SHP77 treated with DMSO at 0.1 percent for 48 hours (cell line): Measurements from ENCODE around the gene USP6.
"Not testable (repeated sequence)": the region's sequence is repeated elsewhere in the genome, so short reads cannot be mapped to it uniquely, and the experiment has no call there.

Source experiments
- DNase-seq: peaks from one replicate; lab custom pipeline; 2025; lab: John Stamatoyannopoulos, UW

Gene USP6

DNA sequence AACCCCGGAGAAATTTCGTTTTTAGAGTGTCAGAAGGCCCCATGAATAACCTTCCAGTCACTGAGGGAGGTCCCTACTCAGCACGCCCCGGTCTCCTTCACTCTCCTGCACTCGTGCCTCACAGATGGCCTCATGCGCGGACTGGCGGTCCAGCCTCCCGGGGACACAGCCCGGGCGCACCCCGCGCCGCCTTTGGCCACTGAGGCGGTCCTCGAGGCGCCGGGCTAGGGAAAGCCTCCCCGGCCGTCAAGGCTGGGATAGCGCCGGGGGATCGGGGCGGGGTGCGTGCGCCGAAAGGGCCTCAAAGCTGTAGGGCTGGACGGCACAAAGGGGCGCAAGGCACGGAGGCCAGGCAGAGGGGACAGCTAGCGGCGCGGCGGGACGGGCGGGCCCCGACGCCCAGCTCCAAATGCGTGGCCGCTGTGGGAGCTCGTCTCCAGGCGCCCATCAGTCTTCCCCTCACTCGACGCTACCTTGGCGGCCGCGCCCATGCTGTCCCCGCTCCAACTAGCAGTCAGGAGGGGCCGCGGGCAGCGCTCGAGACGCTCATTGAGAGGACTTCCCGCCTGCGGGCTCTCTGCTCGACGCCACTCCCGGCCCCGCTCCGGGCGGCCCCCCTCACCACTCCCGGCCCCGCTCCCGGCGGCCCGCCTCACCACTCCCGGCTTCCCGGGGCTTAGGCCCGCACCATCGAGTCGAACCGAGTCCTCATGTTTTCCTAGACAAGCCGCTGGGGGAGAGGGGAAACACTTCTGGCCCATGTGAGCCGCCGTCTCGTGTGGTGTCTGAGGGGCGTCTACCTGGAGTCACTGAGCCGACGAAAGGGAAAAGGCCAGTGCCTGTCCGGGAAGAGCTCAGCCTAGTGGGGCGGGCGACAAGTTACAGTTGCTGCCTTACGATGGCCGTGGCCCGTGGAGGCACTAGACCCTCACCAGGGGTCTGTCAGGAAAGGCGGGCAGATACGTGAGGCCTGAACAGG, at the start of gene USP6:
Gene USP6, plus strand, starts transcription at position 360 of the 979 bp plus-strand sequence. CDS start 14,336 bp downstream, outside the sequence.
- DNase-seq = no peak

DNA sequence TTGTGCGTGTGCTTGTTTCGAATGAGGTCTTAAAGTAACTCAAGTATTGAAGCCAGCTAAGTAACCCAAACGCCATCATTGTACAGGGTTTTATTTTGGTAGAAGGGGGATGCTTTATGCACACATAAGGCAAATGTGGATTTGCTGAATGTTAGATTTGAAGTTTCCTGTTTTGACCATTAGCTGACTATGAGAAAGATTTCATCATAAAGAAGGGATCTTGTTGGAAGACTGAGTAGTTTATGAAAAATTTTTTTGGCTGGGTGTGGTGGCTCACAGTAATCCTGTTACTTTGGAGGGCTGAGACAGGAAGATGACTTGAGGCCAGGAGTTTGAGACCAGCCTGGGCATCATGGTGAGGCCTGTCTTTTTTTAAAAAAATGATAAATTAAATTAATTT, 47.6 kb upstream of the USP6 start:
- no peak for DNase-seq

DNA sequence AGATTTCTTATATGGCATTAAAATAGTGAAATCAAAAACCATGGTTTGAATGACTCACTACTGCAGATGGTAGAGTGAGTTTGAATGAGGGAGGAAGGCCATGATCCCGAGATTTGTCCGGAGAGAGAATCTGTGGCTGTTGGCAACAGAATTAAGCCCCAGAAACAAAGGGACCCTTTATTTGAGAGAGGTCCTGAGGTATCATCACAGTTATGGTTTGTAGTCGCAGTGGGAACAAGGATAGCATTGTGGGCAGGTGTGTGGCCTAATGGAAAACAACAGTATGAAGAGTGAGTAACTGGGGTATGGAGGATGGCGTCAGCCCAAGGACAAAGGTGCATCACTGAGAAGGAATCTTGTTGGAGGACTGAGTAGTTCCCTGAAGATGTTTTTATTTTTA, 46.1 kb upstream of the USP6 start:
- no peak for DNase-seq

DNA sequence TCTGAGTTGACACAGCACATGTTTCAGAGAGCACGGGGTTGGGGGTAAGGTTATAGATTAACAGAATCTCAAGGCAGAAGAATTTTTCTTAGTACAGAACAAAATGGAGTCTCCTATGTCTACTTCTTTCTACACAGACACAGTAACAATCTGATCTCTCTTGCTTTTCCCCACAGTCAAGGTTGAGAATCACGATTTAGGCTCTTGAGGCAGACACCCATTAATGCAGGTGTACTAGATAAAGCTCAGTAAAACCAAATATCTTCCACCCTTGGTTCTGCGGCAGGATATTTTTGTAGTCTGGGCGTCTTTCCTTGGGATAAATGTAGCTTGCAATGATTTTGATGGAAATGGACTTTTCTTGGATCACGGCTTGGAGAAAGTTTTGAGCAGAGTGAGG, 40.4 kb upstream of the USP6 start:
- not testable (repeated sequence) for DNase-seq

DNA sequence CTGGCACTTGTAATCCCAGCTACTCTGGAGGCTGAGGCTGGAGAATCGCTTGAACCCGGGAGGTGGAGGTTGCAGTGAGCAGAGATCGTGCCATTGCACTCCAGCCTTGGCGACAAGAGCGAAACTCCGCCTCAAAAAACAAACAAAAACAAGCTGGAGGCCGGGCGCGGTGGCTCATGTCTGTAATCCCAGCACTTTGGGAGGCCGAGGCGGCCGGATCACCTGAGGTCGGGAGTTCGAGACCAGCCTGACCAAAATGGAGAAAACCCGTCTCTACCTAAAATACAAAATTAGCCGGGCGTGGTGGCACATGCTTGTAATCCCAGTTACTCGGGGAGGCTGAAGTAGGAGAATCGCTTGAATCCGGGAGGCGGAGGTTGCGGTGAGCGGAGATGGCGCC, 38.6 kb upstream of the USP6 start:
- not testable (repeated sequence) for DNase-seq

DNA sequence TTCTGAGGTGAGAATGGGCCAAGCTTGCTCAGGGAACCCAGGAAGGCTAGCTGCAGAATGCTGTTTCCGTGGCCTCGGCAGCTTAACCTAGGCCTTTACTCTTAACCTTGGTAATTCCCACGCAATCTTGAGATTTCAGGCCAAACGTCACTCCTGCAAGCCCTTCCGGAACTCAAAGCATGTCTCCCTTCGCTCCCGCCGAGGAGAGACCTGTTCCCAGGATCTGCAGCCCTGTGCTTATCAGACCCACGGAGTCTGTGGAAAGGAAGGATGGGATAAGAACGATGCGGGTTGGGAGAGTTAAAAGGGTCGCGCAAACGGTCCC, 38.1 kb upstream of the USP6 start:
- no peak for DNase-seq

DNA sequence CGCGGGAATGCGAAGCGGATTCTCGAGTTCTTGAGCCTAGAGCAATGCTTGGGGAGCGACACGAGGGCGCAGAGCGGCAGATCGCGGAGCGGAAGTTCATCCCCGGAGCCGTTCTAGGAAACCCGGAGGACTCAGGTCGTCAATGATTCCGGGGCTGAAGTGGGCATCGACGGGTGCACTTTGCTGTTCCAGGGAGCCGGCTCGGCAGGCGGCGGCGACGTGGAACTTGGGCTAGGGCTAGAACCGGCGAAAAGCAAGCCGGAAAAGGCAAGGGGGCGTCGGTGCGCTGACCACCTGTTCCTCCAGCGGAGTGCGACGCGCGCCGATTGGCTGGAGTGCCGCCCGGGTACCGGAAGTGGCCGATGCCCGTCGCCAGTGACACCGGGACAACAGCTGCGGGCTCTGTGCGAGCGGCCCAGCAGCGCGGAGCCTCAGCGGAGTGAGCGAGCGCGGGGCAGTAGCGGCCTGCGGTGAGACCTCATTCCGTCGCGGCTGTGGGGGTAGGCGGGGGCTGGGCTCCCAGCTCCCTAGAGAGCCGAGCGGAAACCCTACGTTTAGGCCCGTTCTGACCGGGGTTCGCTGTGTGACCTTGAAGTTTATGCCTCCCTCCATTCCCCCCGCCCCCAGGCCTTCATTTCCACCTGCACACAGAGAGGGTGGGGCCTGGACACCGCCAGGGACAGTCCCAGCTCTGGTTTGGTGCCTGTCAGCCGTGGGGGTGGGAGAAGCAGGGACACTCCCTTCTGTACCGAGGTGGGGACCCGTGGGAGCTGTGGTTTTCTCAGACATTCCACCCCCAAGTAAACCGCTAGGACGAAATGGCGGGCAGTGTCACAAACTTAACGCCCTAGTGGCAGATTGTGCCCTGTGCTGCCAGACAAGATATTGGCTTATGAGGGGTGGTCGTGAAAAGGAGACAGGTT, 37.5 kb upstream of the USP6 start, which contains the start of gene ZFP3:
Gene ZFP3, plus strand, starts transcription at position 362 of the 923 bp plus-strand sequence. CDS start 13,038 bp downstream, outside the sequence.
- DNase-seq = peak; percentile 92

DNA sequence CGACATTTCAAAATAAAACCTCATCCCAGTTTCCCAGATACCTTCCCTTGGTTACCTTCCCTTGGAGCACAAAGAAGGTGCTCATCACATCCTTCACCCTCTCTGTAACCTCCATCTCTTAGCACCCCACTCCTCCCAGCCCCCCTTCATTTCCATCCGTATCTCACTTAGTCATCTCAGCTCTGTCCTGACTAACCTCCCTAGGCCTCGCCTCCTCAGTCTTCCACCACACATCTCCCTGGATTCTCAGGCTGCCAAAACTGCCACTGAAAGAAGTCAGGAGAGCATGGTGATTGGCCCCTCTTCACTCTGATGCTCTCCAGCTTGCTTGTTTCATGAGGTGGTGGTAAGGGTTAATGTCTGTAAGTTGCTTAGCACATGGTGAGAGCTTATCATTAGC, 35.2 kb upstream of the USP6 start:
- DNase-seq = no peak

DNA sequence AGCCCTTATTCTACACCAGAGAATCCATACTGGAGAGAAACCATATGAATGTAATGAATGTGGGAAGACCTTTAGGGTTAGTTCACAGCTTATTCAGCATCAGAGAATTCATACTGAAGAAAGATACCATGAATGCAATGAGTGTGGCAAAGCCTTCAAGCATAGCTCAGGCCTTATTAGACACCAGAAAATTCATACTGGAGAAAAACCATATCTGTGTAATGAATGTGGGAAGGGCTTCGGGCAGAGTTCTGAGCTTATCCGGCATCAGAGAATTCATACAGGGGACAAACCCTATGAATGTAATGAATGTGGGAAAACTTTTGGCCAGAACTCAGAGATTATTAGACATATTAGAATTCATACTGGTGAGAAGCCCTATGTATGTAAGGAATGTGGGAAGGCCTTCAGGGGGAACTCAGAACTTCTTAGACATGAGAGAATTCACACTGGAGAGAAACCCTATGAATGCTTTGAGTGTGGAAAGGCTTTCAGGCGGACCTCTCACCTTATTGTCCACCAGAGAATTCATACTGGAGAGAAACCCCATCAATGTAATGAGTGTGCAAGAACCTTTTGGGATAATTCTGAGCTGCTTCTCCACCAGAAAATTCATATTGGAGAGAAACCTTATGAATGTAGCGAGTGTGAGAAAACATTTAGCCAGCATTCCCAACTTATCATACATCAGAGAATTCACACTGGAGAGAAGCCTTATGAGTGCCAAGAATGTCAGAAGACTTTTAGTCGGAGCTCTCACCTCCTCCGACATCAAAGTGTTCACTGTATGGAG, 23.4 kb upstream of the USP6 start:
- DNase-seq = no peak

DNA sequence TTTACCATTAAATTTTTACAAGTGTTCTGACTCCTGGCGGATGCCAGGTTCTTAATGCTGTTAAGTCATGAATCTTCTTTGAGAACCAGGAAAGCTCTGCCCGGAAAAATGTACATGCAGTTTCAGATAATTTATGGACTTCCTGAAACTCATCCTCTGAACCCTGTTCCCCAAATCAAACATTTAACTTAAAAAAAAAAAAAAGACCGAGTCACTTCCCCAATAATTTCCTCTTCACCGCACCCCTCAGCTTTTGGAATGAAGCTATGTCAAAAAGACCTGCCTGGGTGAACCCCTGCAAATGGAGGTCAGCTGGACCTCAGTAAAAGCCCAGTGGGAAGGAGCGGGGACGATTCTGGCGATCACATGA, 19.1 kb upstream of the USP6 start:
- no peak for DNase-seq

DNA sequence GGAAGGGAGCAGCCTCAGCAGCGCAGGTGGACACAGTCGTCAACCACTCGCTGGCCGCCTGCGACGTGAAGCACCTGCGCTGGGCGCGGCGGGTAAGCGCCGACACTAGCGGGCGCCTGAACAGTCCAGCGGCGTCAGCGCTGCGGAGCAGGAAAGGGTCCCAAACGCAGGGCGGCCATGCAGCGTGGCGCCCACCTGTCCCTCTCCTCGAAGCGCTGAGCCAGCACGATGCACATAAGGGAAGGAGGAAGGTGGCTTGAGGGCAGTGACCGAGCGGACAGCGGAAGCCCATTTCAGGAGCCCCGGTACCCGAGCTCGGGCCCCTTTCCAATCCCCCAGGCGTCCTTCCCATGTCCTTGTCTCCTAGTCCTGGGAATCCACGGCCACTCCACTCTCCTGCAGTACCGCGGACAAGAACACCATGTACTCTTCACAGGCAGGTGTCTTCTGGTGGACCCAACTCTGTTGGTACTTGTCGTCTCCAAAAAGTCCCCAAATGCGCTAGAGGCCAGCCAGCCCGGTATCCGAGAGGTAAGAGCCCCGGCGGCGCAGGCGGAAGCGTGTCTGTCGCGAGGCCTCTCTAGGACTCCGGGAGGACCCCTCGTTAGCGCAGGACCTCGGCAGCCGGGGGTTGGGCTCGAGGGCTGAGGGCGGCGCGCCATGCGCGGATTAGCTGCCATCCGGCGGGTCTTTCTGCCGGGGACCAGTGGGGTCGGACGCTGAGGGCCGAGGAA, 18.6 kb upstream of the USP6 start:
- DNase-seq = no peak

DNA sequence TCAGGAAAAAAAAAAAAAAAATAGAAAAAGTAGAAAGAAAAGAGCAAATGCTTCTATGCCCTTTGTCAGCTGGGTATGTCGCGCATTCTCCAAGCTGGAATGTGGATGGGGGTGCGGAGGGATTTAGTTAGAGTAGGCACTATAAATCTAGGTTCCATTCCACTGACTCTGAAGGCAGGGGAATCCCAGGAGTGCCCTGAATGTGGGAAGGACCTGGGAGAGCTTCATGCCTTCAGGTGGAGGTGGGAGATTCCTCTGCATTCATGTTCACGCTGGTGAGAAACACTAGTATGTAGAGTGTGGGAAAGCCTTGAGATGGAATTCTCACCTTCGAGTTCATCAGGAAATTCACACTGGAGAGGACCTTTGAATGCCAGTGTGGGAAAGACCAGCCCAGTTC, 16.6 kb upstream of the USP6 start:
- no peak for DNase-seq

DNA sequence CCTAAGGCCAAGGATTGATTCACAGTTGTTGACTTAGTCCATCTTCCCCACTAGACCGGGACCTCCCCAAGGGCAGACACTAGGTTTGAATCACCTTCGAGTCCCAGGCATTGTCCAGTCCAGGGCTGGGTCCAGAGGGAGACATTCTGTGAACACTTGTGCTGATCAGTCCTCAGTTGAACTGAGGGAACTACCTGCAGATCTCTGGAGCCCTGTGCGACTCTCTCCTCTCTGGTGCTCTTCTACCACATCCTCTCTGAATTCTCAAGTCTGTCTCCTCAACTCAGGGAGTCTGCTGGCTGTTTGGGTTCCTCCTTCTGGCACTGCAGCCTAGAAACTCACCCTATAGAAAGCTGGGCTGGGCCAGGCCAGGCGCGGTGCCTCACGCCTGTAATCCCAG, 15.0 kb upstream of the USP6 start:
- no peak for DNase-seq

DNA sequence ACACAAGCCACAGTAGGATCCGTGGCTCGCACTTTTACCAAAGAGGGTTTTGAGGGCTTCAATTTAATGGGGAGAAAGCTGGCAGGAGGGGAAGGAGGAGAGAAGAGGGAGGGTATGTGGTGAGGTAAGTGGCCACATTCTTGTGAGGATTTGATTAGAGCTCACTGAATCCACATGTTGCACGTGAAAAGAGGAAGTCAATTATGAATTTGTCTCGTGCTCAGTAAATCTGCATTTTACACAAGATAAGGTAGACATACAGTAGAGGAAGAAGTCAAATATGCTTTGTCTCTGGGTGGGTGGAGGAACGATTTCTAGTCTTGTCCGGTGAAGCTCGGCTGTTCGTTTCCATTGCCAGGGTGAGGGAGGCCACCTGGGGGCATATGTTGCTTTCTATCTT, 5.0 kb upstream of the USP6 start:
- no peak for DNase-seq

DNA sequence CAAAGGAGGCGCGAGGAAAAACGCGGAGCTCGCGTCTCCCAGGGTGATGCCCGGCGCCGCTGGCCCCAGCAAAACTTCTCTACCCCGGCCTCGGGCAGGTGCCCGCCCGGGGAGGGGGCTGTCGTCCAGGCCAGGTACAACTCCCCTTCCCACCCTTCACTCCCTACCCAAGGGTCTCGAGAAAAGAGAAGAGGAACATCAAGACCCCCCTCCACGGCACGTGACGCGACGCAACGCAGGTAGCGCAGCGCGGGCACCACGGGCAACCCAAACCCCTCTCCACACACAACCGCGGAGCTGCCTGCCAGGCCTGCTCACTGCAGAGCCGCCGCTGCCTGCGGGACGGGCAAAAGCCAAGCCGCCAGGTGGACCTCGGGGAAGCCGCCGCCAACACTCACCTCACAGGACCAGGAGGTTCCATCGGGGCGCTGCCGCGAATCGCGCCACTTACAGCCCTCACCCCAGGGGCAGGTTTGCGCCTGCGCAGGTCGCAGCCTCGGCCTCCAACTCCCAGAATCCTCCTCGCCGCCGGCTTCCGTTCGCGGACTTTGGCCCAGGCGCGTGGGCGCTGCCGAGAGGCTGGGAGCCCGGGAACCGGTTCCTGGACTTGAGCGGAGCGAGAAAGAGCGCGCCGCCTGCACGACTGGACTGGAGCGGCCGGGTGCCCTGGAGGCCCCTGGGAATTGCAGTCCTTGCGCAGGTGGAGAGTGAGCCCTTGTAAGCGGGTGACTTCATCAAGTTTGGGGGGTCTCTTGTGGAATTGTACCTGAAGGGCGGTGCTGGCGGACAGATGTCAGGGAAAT, 4.2 kb upstream of the USP6 start, which contains the start of gene ZNF232:
Gene ZNF232, minus strand, starts transcription at position 477 of the 803 bp plus-strand sequence. Its CDS starts 56 bp downstream, at position 421.
- peak; percentile 96 for DNase-seq

DNA sequence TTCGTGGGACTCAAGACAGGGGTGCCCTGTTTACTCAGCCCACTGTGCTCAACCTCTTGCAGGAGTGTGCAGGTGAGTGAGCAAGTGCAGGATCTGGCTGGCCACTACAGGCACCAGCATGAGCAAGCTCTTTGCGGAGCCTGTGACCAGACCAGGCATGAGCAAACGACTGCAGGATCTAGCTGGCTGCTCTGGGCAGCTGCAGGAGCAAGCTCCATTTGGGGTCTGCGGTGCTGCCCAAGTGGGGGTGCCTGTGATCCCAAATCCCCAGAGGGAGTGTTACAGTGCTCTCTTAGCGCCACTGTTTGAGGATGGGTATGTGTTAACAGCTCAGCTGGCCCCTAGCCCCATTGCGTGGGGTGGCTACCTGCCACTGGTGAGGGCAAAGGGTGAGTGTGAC, 2.4 kb downstream of the USP6 start:
- DNase-seq = no peak

DNA sequence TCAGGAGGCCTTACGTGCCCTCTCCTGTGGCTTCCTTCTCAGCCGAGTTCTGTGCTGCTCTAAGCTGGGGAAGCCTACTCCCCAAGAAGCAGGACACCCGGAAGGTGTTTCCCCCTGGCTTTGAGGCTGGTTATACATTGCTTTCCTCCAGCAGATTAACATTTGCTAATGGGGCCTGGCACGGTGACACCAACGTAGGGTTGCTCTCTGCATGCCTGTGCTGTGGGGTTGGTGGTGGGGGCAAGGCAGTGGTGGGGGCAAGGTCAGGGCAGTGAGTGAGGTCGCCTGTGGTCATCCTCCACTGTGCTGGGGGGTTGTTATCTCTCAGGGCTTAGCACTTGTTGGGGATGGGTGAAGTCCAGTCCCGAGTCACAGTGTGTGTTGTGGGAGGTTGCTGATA, 4.2 kb downstream of the USP6 start:
- no peak for DNase-seq

DNA sequence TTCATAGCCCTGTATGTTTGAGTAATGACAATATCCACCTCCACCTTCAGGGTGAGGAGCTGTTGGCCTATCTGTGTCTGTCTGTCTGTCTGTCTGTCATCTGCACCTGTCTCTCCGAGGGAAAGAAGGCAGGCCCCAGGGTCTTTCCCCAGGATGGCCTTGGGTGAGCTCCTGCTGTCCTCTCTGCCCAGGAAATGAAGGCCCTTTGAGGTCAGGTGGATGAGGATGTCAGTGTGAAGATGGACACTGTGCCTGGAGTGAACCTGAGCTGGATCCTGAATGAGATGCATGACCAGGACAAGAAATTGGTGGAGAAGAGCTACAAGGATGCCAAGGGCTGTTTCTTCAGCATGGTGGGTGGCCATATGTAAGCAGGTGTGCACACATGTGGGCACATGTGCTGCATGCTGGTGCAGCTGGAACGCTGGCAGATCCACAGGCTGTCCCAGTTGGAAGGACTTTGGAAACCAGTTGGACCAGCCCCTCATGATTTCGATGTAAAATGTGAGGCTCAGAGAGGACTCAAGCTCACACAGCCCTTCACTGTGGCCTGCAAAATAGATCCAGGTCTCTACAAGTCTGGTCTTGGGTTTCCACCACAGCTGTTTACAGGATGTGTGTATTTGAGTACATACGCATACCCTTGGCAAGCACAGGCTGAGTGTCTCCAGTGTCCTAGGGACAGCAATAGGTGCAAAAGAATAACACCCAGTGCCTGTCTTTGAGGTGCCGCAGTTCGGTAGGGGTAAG, 4.8 kb downstream of the USP6 start:
- not testable (repeated sequence) for DNase-seq

DNA sequence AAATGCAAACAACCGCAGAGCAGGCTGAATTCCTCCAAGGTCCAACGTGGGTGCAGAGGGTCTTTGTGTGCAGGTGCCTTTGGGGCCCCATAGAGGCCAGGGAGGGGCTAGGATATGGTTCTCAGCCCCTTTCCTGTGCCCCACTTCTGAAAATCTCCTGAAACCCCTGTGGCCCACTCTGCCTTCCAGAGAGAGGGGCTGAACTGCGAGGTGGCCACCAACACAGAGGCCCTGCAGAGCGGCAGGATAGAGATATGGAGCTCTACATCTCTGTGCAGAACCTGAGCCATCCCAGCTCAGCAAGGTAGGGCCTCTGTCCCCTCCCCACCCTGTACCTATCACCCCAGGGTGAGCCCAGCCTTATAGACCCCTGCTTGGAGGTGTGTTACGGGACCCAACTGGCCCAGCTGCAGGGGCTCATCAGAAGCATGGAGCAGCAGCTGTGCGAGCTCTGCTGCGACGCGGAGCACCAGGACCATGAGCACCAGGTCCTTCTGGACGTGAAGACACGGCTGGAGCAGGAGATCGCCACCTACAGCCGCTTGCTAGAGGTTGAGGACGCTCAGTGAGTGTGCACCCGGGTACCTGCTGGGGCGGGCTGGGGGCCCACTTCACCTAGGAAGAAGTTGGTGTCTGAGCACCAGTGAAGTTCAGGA, 5.5 kb downstream of the USP6 start:
- DNase-seq = no peak
